CD4-positive, alpha-beta T cell treated with Interleukin-6 for 4 hours (primary cell): Measurements from ENCODE around the gene MRC1.

Experiments used
- DNase-seq: peaks from one replicate; pipeline ENCODE4 v3.0.0-alpha.2; 2020; ENCODE audit warnings: mixed read lengths

Gene MRC1

DNA sequence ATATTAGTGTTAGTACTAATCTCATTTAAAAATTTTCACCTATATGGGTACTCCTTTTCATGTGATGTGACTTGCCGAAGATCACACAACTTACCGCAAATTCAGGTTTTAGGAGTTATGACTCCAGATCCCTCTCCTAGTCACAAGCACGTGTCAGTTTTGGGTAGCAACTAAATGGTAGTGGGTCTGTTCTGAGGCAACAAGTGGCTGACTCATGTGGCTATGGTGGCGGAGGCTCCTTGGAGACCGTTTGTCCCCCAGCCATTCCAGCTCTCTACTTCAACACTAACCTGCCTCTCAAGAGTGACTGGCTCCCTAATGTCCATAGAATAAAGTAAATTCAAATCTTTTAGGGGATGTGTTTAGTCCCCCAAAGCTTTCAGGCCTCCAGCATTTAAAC, 39.5 kb downstream of the MRC1 start:
- DNase-seq = no peak

DNA sequence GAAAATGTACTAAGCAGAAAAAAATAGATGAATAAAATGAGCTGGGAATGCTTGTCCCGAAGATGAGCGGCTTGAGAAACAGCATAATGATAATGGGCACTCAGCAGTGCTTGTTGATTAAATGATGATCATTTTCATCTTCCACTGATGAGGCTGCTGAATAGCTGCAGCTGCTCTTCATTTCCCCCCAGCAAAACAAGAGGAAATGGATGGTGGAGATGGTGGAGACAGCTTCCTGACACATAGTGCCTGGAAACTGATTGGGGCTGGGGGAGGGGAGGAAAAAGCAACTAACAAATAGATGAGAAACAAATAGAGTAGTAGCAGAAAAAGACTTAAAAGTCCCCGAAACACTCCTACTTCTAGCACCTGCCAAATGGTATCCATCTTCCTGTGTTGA, 41.4 kb downstream of the MRC1 start:
- no peak for DNase-seq

DNA sequence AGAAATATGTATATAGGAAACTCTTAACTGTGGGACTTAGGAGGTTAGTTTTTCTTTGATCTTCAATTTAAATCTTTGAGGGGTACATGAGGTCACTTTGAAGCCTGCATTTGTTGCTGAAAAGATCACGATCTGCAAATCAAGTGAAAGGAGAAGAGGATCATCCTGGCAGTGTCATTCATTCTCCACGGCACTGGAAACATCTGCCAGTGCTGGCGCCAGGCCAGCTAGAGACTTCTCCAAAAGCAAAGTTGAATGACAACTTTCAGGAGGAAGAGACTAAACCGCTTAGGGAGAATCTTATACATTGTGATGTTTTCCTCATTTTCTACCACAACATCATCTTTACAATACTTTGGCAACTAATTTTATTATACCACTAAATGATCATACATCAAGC, 42.5 kb downstream of the MRC1 start:
- DNase-seq = no peak

- DNase-seq = no peak
These were observed 45.0 kb downstream of the MRC1 start for GRCh38 chr10:17854044-17854652.

DNA sequence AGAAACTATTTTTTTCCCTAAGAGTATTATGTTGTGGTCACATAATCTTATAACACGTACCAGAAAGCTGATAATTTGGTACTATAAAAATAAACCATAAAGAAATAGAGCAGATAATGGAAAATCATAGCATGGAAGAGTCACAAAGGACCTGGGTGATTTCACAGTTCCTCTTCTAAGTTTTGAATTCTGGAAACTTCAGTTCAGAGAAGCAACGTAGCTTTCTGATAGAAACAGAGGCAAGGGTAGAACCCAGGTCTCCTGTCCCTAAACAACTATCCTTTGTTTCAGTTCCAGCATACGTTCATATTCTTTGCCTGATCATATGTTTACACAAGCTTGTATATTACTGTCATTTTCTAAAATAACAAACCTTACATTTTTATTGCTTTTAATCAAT, 47.9 kb downstream of the MRC1 start:
- no peak for DNase-seq

DNA sequence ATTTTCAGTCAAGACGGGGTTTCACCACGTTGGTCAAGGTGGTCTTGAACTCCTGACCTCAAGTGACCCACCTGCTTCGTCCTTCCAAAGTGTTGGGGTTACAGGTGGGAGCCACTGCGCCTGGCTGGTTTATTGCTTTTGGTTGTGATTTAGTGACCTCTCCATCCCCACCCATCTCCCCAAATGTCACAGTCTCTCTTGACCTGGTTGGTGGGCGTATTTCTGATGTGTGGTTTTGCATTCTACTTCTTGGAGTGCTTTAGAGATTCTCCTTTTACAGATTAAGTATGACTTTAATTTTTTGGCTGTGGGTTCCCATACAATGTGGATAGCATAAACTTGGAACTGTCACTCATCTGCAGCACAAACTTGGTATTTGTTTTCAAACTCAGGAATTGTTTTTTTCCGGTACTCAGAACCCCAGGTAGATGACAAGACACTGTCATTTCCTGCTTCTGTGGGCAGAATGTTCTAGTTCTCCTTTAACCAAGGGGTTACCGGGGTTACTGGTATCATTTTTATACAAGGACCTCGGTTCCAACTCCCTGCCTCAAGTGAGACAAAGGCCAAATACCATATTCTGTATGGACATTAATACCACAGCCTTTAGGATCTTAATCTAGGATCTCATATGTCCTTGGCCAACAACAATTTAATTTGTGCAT, 50.5 kb downstream of the MRC1 start:
- no peak for DNase-seq

- DNase-seq = no peak
These were observed 52.6 kb downstream of the MRC1 start for GRCh38 chr10:17861760-17862159.

DNA sequence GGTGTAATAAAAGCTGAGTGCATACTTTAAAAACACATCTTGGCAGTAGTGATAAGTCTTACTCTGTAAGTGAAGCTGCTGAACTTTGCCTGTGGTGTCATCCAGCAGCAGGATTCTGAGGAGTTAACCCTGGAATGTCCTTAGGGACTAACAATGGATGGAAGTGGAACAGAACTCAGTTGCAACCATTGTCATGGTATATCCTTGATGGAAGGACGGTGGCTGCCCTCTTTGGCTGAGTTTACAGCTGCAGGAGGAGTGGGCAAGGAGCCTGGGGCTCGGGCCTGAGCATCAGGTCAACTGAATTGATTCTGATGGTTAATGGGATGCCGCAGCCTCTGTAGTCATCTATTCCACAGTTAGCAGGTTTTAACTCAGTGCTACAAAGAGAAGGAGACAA, 56.2 kb downstream of the MRC1 start:
- DNase-seq = no peak

DNA sequence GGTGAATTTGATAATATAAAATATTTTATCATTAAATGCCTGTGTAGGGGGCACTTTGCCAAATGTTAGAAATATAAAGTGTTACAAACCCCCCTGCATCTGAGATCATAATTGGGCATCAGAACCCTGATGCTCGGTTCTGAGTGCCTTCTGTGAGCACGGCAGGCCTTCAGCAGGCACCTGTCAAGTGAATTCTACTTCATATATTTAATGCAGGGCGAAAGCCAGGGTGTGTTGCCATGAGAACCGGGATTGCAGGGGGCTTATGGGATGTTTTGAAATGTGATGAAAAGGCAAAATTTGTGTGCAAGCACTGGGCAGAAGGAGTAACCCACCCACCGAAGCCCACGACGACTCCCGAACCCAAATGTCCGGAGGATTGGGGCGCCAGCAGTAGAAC, 57.2 kb downstream of the MRC1 start:
- no peak for DNase-seq

GRCh38 chr10:17867056-17867455, 57.9 kb downstream of the MRC1 start:
- DNase-seq = no peak

GRCh38 chr10:17871036-17871435, 61.9 kb downstream of the MRC1 start:
- DNase-seq = no peak

DNA sequence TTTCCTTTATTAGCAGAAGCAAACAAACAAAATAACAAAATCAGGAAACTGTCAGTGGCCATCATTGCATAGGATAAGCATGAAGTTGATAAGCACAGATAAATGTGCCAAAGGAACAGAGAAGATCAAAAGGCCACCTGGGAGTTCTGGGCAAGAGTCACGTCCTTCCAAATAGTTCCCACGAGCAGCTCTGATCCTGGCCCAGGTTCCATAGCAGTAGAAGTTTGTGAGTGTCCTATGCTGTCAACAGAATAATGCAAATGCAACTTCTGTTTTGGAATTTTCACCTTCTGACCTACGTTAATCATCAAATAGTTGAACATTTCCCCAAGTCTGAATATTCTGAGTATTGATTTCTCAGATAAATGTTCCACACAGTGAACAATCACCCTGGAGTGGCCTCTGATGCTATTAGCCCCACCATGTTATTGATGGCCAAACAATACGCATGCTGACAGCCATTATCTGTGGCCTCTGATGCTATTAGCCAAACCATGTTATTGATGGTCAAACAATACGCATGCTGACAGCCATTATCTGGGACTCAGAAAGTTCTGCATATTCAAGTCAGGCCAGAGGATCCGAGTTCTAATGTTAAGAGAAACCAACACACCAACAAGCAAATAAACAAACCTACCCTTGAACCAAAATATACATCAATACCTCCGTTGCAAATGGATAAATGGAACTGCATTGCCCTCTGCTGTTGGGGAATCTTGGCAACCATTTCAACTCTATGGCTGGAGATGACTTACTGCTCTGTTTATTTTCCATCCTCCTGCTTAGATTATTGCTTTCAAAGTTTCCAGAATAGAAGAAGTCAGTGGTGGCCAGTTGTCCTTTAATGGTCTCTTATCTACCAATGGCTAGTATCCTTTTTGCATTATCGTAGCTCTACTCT, 63.3 kb downstream of the MRC1 start:
- no peak for DNase-seq

DNA sequence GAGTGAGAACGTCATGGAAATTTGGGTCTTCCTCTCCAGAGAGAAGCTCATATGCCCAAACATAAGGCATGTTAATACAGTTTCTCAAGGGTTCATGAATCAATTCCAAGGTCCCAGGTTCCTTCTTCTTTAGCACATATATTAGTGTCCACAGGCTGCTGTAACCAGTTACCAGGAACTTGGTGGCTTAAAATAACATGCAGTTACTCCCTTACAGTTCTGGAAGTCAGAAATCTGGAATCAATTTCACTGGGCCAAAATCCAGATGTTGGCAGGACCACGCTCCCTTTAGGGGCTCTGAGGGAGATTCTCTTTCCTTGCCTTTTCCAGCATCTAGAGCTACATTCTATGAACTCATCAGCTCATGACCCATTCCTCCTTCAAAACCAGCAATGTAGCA, 64.8 kb downstream of the MRC1 start:
- DNase-seq = no peak

DNA sequence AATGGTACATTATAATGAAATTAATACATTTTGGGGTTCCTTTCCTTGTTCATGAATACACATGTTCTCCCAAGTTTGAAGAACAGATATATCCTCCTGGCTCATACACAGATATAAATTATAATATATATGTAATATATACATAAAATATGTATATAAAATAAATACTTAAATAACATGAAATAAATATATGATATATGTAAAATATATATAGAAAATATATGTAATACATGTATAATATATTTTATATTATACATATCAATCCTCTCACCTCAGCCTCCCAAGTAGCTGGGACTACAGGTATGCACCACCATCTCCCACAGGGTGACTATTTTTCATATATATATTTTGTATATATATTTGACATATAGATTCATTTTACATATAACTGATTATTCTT, 68.0 kb downstream of the MRC1 start:
- no peak for DNase-seq

DNA sequence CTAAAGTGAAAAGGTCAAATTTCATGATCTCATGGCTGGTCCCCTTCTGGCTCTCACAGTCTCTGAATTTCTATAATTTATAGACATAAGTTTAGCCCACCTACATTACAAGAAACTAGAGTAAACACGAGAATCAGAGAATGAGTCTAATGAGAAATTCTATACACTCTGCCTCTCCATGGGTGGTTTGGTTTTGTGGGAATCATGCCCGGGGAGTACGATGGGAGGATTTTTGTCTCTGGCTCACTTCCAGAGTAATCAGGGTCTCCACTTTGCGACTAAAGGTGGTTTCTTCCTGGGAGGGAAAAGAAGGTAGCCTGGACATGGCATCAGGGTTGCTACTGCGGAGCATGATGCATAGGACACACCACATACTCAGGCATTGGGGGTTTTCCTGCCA, 69.7 kb downstream of the MRC1 start:
- no peak for DNase-seq

- no peak for DNase-seq
These were observed 71.5 kb downstream of the MRC1 start for GRCh38 chr10:17880601-17881000.

GRCh38 chr10:17882557-17882956, 73.4 kb downstream of the MRC1 start:
- DNase-seq = no peak

- DNase-seq = no peak
These were observed 74.5 kb downstream of the MRC1 start for GRCh38 chr10:17883621-17884020.

DNA sequence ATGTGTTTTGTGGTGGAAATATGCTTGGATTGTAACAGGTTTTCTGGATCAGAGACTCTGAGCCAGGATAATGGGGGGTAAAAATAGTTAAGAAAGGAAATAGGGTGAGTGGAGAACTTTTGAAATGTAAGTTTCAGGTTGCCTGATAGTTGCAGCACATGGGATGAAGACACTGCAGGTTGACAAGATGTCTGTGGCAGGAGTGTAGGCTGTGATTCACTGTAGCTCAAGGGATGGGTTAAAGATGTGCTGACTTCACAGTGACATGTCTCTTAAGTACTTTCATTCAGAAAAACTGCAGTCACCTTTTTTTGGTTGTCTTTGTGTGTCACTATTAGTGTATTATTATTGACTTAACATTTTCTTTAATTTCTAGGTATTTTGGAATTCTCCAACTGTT, 79.0 kb downstream of the MRC1 start:
- DNase-seq = no peak

- no peak for DNase-seq
These were observed 82.3 kb downstream of the MRC1 start for GRCh38 chr10:17891435-17891834.

DNA sequence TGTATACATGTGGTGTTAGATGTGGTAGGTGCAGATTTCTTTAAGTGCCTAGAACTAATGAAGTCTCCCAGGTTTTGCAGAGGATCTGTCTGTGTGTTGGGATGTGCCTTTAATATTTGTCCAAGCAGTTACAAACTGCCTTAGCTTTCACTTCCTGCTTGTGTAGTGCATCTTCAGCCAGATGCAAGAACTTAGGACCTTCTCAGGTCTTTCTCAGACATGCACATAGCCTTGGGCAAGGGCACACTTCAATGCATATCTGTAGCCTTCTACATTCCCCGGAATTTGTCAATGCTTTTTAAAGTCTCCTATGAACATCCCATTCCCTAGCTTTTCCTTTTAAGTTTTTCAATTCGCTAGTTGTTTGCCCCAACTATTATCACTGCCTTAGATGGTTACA, 95.4 kb downstream of the MRC1 start:
- DNase-seq = no peak

GRCh38 chr10:17905491-17905890, 96.3 kb downstream of the MRC1 start:
- DNase-seq = no peak

DNA sequence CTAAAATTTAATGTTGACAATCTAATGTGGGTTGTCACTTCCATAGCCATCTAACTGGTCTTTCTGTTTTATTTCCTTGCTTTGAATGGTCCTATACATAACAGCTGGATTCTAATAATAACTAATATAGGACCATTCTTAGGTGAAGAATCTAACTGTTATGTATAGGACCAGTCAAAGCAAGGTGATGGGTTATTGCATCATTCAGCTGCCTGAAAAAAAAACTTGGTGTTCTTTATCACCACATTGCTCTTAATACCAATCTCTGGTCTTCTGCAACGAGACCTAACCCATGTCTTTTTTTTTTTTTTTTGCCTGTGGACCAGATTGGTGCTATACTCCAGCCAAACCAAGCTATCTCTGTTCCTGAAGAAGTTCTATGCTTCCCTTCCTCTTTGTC, 96.9 kb downstream of the MRC1 start:
- no peak for DNase-seq

- no peak for DNase-seq
These were observed 98.5 kb downstream of the MRC1 start for GRCh38 chr10:17907641-17908040.
